ENCODE results near the gene PRDM2.
"Not testable (repeated sequence)": the region's sequence is repeated elsewhere in the genome, so short reads cannot be mapped to it uniquely, and the experiment has no call there.

Gene PRDM2

GRCh38 chr1:13706046-13706445 is 6.1 kb downstream of the PRDM2 start:
- no peak overlapping the region for H3K4me3 ChIP-seq (ENCODE audit: control insufficient read depth, low read depth, low read length)
- TF ChIP-seq, protein P1, sequence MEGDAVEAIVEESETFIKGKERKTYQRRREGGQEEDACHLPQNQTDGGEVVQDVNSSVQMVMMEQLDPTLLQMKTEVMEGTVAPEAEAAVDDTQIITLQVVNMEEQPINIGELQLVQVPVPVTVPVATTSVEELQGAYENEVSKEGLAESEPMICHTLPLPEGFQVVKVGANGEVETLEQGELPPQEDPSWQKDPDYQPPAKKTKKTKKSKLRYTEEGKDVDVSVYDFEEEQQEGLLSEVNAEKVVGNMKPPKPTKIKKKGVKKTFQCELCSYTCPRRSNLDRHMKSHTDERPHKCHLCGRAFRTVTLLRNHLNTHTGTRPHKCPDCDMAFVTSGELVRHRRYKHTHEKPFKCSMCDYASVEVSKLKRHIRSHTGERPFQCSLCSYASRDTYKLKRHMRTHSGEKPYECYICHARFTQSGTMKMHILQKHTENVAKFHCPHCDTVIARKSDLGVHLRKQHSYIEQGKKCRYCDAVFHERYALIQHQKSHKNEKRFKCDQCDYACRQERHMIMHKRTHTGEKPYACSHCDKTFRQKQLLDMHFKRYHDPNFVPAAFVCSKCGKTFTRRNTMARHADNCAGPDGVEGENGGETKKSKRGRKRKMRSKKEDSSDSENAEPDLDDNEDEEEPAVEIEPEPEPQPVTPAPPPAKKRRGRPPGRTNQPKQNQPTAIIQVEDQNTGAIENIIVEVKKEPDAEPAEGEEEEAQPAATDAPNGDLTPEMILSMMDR (IDR thresholded peaks at IDR 0.05; ENCODE audit: control insufficient read depth, insufficient read depth, low read depth, low read length, missing control alignments): no peak
- DNase-seq (ENCODE audit: low read depth): no peak

DNA sequence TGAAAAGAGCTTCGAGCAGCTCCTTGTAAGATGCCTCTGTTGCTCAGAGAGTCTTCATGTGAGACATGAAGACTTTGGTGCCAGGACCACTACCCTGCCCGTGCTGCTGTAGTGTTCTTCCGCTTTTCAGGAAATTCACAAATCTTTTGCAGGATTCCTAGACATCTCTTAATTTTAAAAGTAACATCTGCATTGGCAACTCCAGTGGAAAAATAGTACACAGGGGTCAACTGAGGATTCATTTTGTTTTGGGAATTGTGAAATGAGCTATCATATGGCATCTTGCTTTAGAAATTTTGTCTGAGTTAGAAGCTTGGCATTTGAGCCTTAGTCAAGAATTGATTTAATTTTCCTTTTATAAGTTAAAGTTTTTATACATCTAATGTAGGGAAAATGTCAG is 7.2 kb downstream of the PRDM2 start:
- TF ChIP-seq, protein P1 (IDR thresholded peaks at IDR 0.05; ENCODE audit: control insufficient read depth, insufficient read depth, low read depth, low read length, missing control alignments): no peak
- no peak for DNase-seq (ENCODE audit: low read depth)
- H3K4me3 ChIP-seq (ENCODE audit: control insufficient read depth, low read depth, low read length): no peak overlapping the region

GRCh38 chr1:13708380-13708982 is 8.5 kb downstream of the PRDM2 start:
- TF ChIP-seq, protein P1 (IDR thresholded peaks at IDR 0.05; ENCODE audit: control insufficient read depth, insufficient read depth, low read depth, low read length, missing control alignments): no peak
- no peak for DNase-seq (ENCODE audit: low read depth)
- H3K4me3 ChIP-seq (ENCODE audit: control insufficient read depth, low read depth, low read length): no peak overlapping the region

- H3K4me3 ChIP-seq (ENCODE audit: control insufficient read depth, low read depth, low read length): no peak overlapping the region
- no peak for DNase-seq (ENCODE audit: low read depth)
- TF ChIP-seq, protein P1 (IDR thresholded peaks at IDR 0.05; ENCODE audit: control insufficient read depth, insufficient read depth, low read depth, low read length, missing control alignments): no peak
These were observed 10.1 kb downstream of the PRDM2 start for GRCh38 chr1:13710086-13710485.

DNA sequence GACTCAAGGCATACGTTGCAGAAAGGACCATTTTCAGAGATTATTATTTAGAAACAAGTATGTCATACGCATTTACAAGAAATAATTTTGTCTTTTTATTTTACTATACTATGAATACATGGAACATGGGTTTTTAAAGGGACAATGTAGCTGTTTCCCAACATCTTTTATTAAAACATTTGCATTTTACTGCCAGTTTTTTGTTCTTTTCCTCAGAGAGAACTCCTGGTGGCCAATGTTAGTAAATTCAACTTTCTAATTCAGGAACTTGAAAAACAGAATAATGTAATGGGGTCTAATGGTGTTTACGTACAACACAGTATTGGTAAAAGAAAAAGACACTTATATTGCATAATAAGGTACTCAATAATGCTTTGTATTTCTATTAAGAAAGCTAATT is 14.9 kb downstream of the PRDM2 start:
- no peak for DNase-seq (ENCODE audit: low read depth)
- TF ChIP-seq, protein P1 (IDR thresholded peaks at IDR 0.05; ENCODE audit: control insufficient read depth, insufficient read depth, low read depth, low read length, missing control alignments): no peak
- H3K4me3 ChIP-seq (ENCODE audit: control insufficient read depth, low read depth, low read length): no peak overlapping the region

DNA sequence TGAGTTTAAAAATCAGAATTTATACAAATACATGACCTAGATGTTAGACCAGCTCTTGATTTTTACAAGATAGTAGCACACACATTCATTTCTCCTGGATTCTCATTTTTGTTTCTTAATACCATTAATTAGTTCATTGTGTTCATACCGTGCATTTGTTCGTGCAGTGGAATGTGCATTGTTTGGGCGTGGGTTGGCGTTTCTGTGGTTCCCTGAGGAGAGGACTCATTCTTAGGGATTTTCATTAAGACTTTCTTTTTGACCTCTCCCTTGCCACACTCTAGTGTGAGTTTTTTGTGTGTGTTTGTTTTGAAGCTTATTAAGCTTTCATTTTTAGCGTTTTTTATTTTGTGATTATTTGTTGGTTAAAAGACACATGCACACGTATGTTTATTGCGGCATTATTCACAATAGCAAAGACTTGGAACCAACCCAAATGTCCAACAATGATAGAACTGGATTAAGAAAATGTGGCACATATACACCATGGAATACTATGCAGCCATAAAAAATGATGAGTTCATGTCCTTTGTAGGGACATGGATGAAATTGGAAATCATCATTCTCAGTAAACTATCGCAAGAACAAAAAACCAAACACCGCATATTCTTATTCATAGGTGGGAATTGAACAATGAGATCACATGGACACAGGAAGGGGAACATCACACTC is 15.8 kb downstream of the PRDM2 start:
- DNase-seq (ENCODE audit: low read depth): peak; percentile 71
- not testable (repeated sequence) for H3K4me3 ChIP-seq (ENCODE audit: control insufficient read depth, low read depth, low read length)

DNA sequence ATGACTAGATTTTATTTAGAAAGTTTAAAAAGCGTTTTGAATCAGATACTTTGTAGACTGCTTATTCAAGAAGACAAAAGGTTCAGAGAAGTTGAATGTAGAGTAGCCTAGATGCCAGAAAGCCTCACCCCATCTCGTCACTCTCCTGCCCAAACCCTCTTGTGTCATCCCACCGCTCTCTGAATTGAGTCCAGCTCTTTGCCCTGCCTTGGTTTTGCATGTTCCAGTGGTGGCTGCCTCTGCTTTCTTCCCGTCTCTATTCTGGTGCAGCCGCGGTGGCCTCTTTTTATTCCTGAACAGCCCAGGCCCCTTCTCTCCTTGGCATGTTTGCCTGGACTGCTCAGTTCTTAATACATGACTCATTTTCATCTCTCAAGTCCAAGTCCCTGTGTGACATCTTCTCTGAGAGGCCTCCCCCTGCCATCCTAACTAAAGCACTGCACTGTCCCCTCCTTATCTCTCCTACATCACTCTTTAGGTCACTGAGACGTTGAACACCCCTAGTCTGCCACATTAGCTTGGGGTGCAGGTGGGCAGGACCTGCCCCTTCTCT is 22.9 kb downstream of the PRDM2 start:
- TF ChIP-seq, protein P1 (IDR thresholded peaks at IDR 0.05; ENCODE audit: control insufficient read depth, insufficient read depth, low read depth, low read length, missing control alignments): no peak
- DNase-seq (ENCODE audit: low read depth): no peak
- no peak overlapping the region for H3K4me3 ChIP-seq (ENCODE audit: control insufficient read depth, low read depth, low read length)
